Sigmoid colon (tissue), 4 donors: Measurements from ENCODE around the gene ATP1B1.

Source experiments
- CTCF ChIP-seq, 4 experiments: fragments of 450-650 bp in 3 of 4; fragments of 200-600 bp in 1 of 4; IDR thresholded peaks; one replicate each; pipeline ENCODE4 v1.5.1; 2016 to 2019; ENCODE audit warnings: antibody characterized with exemption in 4 of 4, mild to moderate bottlenecking in 3 of 4, moderate library complexity in 2 of 4
- EP300 ChIP-seq, 4 donors: sonication (generic); formaldehyde crosslinking; IDR thresholded peaks; one replicate each; pipeline ENCODE4 v1.6.1; 2017; ENCODE audit warnings: antibody characterized with exemption in 4 of 4
- POLR2A ChIP-seq, 2 donors: fragments of 450-650 bp; IDR thresholded peaks; one replicate each; pipeline ENCODE4 v1.6.1; 2016; ENCODE audit warnings: antibody characterized with exemption in 2 of 2, mild to moderate bottlenecking in 2 of 2, moderate library complexity in 2 of 2
- POLR2AphosphoS5 ChIP-seq, 4 donors: sonication (generic); formaldehyde crosslinking; IDR thresholded peaks; one replicate each; pipeline ENCODE4 v1.6.1; 2017; ENCODE audit warnings: antibody characterized with exemption in 4 of 4

- TF ChIP-seq CTCF (IDR thresholded peaks at IDR 0.05) (no peak), EP300 (IDR thresholded peaks at IDR 0.05) (no peak), POLR2A (IDR thresholded peaks at IDR 0.05) (no peak), POLR2AphosphoS5 (IDR thresholded peaks at IDR 0.05) (no peak)
Measured at GRCh38 chr1:169108223-169108622, 1.7 kb downstream of the ATP1B1 start.
